ENCODE measurements around the gene MDP1.
"Not testable (repeated sequence)": the region's sequence is repeated elsewhere in the genome, so short reads cannot be mapped to it uniquely, and the experiment has no call there.

Gene MDP1

DNA sequence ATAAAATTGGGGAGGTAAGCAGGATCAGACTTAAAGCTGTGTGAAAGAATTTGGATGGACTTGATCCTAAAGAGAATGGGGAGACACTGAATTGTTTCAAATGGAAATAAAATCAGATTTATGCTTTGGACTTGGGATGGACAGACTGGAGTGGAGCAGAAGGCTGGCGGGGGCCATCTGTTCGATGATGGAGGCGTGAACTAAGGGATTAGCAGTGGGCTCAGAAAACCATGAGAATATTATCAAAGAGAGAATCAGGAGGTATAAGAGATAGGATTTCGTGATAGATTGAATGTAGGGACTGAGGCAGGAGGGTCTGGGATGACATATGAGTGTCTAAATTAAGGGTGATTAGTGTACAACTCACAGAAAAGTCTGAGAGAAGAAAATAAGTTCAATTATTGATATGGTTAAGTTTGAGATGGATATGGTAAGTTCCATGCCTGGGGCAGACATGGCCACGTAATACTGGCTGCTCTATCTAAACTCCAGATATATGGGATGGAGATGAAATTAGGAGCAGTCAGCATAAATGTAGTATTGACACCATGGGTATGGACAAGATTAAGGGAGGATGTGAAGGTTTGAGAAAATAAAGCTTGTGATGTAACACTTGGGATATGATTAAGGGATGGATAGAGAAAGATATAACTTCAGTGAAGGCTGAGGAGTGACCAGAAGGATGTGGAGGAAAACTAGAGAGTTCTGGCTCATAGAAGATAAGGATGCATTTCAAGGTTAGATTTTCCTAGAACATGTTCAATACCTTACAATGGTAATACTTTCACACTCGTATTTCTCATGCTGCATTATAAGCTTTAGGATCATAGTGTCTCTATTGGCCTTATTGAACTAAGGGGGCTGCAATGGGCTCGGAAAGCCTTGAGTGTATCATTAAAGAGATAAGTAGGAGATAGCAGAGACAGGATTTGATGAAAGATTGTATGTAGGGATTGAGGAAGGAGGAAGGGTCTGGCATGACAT is 11.4 kb downstream of the MDP1 start:
- Histone ChIP-seq H3K36me3 (ENCODE audit: insufficient read depth, low read length) (peaks cover 13% of the 10 kb centered on the region; the same call in 1 of the 2 replicates), H3K4me2 (ENCODE audit: low read depth, low read length, poor library complexity, severe bottlenecking) (no peak overlapping the region), H3K79me2 (ENCODE audit: insufficient read depth, low read length) (no peaks in the 10 kb centered on the region), H3K9me2 (replicated peaks; ENCODE audit: low read depth, low read length) (no peaks in the 10 kb centered on the region), H3K9ac (ENCODE audit: low read depth, low read length, poor library complexity, severe bottlenecking) (no peak overlapping the region), H2AFZ (ENCODE audit: low read length) (no peak overlapping the region), H3K9me3 (ENCODE audit: insufficient read depth, low read depth, low read length) (no peaks in the 10 kb centered on the region; the same call in 1 of the 2 replicates), H3K4me1 (ENCODE audit: insufficient read depth, low read length, poor library complexity, severe bottlenecking) (no peaks in the 10 kb centered on the region), H4K20me1 (ENCODE audit: insufficient read depth, low read length, poor library complexity, severe bottlenecking) (no peaks in the 10 kb centered on the region), H3F3A (ENCODE audit: low read depth) (no peaks in the 10 kb centered on the region), H3K4me3 (ENCODE audit: low read length, poor library complexity, severe bottlenecking) (no peak overlapping the region), H3K27me3 (ENCODE audit: insufficient read depth, low read length, poor library complexity, severe bottlenecking) (no peaks in the 10 kb centered on the region)
- TF ChIP-seq EZH2phosphoT487 (IDR thresholded peaks at IDR 0.05; ENCODE audit: borderline replicate concordance), result no peak
- TF ChIP-seq, protein P1, sequence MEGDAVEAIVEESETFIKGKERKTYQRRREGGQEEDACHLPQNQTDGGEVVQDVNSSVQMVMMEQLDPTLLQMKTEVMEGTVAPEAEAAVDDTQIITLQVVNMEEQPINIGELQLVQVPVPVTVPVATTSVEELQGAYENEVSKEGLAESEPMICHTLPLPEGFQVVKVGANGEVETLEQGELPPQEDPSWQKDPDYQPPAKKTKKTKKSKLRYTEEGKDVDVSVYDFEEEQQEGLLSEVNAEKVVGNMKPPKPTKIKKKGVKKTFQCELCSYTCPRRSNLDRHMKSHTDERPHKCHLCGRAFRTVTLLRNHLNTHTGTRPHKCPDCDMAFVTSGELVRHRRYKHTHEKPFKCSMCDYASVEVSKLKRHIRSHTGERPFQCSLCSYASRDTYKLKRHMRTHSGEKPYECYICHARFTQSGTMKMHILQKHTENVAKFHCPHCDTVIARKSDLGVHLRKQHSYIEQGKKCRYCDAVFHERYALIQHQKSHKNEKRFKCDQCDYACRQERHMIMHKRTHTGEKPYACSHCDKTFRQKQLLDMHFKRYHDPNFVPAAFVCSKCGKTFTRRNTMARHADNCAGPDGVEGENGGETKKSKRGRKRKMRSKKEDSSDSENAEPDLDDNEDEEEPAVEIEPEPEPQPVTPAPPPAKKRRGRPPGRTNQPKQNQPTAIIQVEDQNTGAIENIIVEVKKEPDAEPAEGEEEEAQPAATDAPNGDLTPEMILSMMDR (conservative IDR thresholded peaks at IDR 0.05; ENCODE audit: low read length), result no peak

DNA sequence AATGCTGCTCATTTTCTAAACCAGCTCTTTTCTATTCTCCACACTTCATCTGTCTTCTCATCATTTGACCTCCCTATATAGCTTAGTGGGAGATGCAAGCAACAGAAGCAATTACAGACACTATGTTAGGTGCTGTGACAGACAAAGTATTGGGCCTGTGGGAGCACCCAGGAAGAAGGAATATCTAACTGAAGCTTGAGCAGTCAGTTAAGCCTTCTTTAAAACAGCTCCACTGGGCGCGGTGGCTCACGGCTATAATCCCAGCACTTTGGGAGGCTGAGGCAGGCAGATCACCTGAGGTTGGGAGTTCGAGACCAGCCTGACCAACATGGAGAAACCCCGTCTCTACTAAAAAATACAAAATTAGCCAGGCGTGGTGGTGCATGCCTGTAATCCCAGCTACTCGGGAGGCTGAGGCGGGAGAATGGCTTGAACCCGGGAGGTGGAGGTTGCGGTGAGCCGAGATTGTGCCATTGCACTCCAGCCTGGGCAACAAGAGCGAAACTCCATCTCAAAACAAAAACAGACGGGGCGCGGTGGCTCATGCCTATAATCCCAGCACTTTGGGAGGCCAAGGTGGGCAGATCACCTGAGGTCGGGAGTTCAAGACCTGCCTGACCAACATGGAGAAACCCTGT is 12.5 kb downstream of the MDP1 start:
- H3K9me3 ChIP-seq (ENCODE audit: insufficient read depth, low read depth, low read length); H4K20me1 ChIP-seq (ENCODE audit: insufficient read depth, low read length, poor library complexity, severe bottlenecking); H3K36me3 ChIP-seq (ENCODE audit: insufficient read depth, low read length); H3K9ac ChIP-seq (ENCODE audit: low read depth, low read length, poor library complexity, severe bottlenecking); H3K9me2 ChIP-seq (replicated peaks; ENCODE audit: low read depth, low read length); H3K27me3 ChIP-seq (ENCODE audit: insufficient read depth, low read length, poor library complexity, severe bottlenecking); H2AFZ ChIP-seq (ENCODE audit: low read length); H3K4me3 ChIP-seq (ENCODE audit: low read length, poor library complexity, severe bottlenecking); H3F3A ChIP-seq (ENCODE audit: low read depth); H3K4me1 ChIP-seq (ENCODE audit: insufficient read depth, low read length, poor library complexity, severe bottlenecking); H3K4me2 ChIP-seq (ENCODE audit: low read depth, low read length, poor library complexity, severe bottlenecking); H3K79me2 ChIP-seq (ENCODE audit: insufficient read depth, low read length): not testable (repeated sequence)

DNA sequence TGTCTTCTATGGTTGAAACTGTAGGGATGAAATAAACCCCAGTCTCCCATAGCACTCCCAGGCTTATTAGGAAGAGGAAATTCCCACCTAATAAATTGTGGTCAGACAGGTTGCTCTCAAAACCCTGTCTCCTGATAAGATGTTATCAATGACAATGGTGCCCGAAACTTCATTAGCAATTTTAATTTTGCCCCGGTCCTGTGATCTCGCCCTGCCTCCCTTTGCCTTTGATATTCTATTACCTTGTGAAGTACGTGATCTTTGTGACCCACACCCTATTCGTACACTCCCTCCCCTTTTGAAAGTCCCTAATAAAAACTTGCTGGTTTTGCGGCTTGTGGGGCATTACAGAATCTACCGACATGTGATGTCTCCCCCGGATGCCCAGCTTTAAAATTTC is 13.3 kb downstream of the MDP1 start:
- not testable (repeated sequence) for H3K9me3 ChIP-seq (ENCODE audit: insufficient read depth, low read depth, low read length); H4K20me1 ChIP-seq (ENCODE audit: insufficient read depth, low read length, poor library complexity, severe bottlenecking); H3K36me3 ChIP-seq (ENCODE audit: insufficient read depth, low read length); H3K4me2 ChIP-seq (ENCODE audit: low read depth, low read length, poor library complexity, severe bottlenecking); H3K9ac ChIP-seq (ENCODE audit: low read depth, low read length, poor library complexity, severe bottlenecking); H3K27me3 ChIP-seq (ENCODE audit: insufficient read depth, low read length, poor library complexity, severe bottlenecking); H3K4me1 ChIP-seq (ENCODE audit: insufficient read depth, low read length, poor library complexity, severe bottlenecking); H3K9me2 ChIP-seq (replicated peaks; ENCODE audit: low read depth, low read length); H3F3A ChIP-seq (ENCODE audit: low read depth); H3K4me3 ChIP-seq (ENCODE audit: low read length, poor library complexity, severe bottlenecking); H3K79me2 ChIP-seq (ENCODE audit: insufficient read depth, low read length); H2AFZ ChIP-seq (ENCODE audit: low read length)

DNA sequence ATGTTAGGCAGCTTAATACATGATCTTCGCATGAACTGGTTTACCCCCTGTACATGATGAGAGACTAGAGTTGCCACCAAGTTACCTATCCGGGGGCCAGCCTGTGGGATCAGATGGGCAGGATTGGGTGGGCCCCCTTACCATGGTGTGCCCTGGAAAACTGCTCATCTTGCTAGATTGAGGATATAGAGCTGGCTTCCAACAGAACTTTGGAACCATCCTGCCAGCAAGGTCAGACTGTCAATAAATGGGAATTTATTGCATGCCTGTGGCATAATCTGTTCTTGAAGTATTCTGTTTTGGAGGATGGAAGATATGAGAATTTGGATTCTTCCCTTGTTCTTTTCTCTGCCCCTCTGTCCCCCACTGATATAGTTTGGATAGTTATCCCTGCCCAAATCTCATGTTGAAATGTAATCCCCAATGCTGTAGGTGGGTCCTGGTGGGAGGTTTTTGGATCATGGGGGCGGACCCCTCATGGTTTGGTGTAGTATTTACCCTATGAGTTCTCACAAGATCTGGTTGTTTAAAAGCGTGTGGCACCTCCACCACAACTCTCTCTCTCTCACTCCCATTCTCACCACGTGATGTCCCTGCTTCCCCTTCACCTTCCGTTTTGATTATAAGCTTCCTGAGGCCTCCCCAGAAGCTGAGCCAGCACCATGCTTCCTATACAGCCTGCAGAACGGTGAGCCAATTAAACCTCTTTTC is 16.9 kb downstream of the MDP1 start:
- Histone ChIP-seq H4K20me1 (ENCODE audit: insufficient read depth, low read length, poor library complexity, severe bottlenecking) (no peaks in the 10 kb centered on the region), H3F3A (ENCODE audit: low read depth) (no peaks in the 10 kb centered on the region), H3K9ac (ENCODE audit: low read depth, low read length, poor library complexity, severe bottlenecking) (no peak overlapping the region), H3K36me3 (ENCODE audit: insufficient read depth, low read length) (no peaks in the 10 kb centered on the region; the same call in 1 of the 2 replicates), H3K9me3 (ENCODE audit: insufficient read depth, low read depth, low read length) (no peaks in the 10 kb centered on the region; the same call in 1 of the 2 replicates), H3K27me3 (ENCODE audit: insufficient read depth, low read length, poor library complexity, severe bottlenecking) (no peaks in the 10 kb centered on the region), H3K79me2 (ENCODE audit: insufficient read depth, low read length) (peaks cover 29% of the 10 kb centered on the region), H3K4me2 (ENCODE audit: low read depth, low read length, poor library complexity, severe bottlenecking) (peak overlapping the region; percentile 12), H3K4me1 (ENCODE audit: insufficient read depth, low read length, poor library complexity, severe bottlenecking) (peaks cover 22% of the 10 kb centered on the region), H3K4me3 (ENCODE audit: low read length, poor library complexity, severe bottlenecking) (no peak overlapping the region), H3K9me2 (replicated peaks; ENCODE audit: low read depth, low read length) (no peaks in the 10 kb centered on the region), H2AFZ (ENCODE audit: low read length) (no peak overlapping the region)
- TF ChIP-seq, protein P1 (conservative IDR thresholded peaks at IDR 0.05; ENCODE audit: low read length), result no peak
- TF ChIP-seq EZH2phosphoT487 (IDR thresholded peaks at IDR 0.05; ENCODE audit: borderline replicate concordance), result no peak
